GM12878 (cell line): Measurements from ENCODE around the gene POLDIP3. TPM values are rescaled to one million over a fixed set of nuclear protein-coding genes. Genes with fewer than 3 reads are reported as not detected.
"Not testable (repeated sequence)": the region's sequence is repeated elsewhere in the genome, so short reads cannot be mapped to it uniquely, and the experiment has no call there.

Experiments
- ATAC-seq: fragments of 200-7000 bp; cut with Tn5 transposase; 3 replicates; pipeline ENCODE4 v1.9.1; 2020; ENCODE audit warnings: mild to moderate bottlenecking, moderate library complexity
- BruUV-seq: library from RNA; stranded (reverse); fragments of 400-500 nt; replicated peaks from 2 replicates; lab custom pipeline; 2021; lab: Mats Ljungman, UMichigan
- CTCF ChIA-PET: fragments of 300-600 bp; sonication (Branson Sonifier 250); formaldehyde crosslinking; extraction: SDS; loops from one replicate; lab custom pipeline; 2021; ENCODE audit warnings: inconsistent platforms; lab: Yijun Ruan, JAX
- POLR2A ChIA-PET: fragments of 350-600 bp; formaldehyde crosslinking; extraction: SDS; loops from one replicate; lab custom pipeline; 2021; ENCODE audit warnings: inconsistent platforms; lab: Charles Lee
- RAD21 ChIA-PET: fragments of 300-600 bp; sonication (Branson Sonifier 250); formaldehyde crosslinking; loops from one replicate; lab custom pipeline; 2023; ENCODE audit warnings: antibody characterized with exemption; ENCODE audit not compliant: unreplicated experiment; lab: Charles Lee
- SMC1A ChIA-PET: fragments of 300-600 bp; sonication (Branson Sonifier 250); formaldehyde crosslinking; loops from one replicate; lab custom pipeline; 2023; ENCODE audit not compliant: unreplicated experiment, uncharacterized antibody; lab: Charles Lee
- DNase-seq: peaks from one replicate; pipeline ENCODE4 v3.0.0-alpha.2; 2011; ENCODE audit warnings: low read depth, low spot score
- FAIRE-seq: peaks from 3 replicates; lab custom pipeline; 2011; peaks lifted over from hg19 to GRCh38; lab: Jason Lieb, UNC
- H2AFZ ChIP-seq: 2 replicates; pipeline ENCODE4 v1.6.0; 2011; ENCODE audit warnings: low read depth, low read length, control low read depth; ENCODE audit not compliant: control insufficient read depth
- H3K27ac ChIP-seq: 2 replicates; pipeline ENCODE4 v1.5.1; 2011; ENCODE audit warnings: control low read depth; ENCODE audit not compliant: control insufficient read depth, insufficient read depth
- H3K27me3 ChIP-seq, 2 experiments: replicated peaks in 1 of 2; 2 replicates each; pipeline versions ENCODE4 v1.6.0 to v1.6.1; 2011; ENCODE audit warnings: low read length in 1 of 2; ENCODE audit not compliant: control insufficient read depth in 2 of 2, insufficient read depth in 2 of 2
- H3K36me3 ChIP-seq, 2 experiments: 2 replicates each; pipeline ENCODE4 v1.5.1; 2011; ENCODE audit warnings: low read length in 1 of 2; ENCODE audit not compliant: control insufficient read depth in 2 of 2, insufficient read depth in 2 of 2
- H3K4me1 ChIP-seq: 2 replicates; pipeline ENCODE4 v1.6.1; 2011; ENCODE audit warnings: mild to moderate bottlenecking, low read length, moderate library complexity, mixed read lengths; ENCODE audit not compliant: control insufficient read depth, insufficient read depth
- H3K4me2 ChIP-seq: 2 replicates; pipeline ENCODE4 v1.6.0; 2011; ENCODE audit warnings: control low read depth; ENCODE audit not compliant: control insufficient read depth, insufficient read depth
- H3K4me3 ChIP-seq: fragments of 200-600 bp; sonication (generic); 2 replicates; pipeline ENCODE4 v1.5.1; 2016
- H3K79me2 ChIP-seq: 2 replicates; pipeline ENCODE4 v1.6.0; 2011; ENCODE audit warnings: low read length; ENCODE audit not compliant: control insufficient read depth, insufficient read depth
- H3K9ac ChIP-seq: 2 replicates; pipeline ENCODE4 v1.8.0; 2011; ENCODE audit warnings: low read length, control low read depth, mixed read lengths; ENCODE audit not compliant: control insufficient read depth, insufficient read depth
- H3K9me3 ChIP-seq: replicated peaks from 3 replicates; pipeline ENCODE4 v1.5.1; 2011; ENCODE audit warnings: mild to moderate bottlenecking, low read length; ENCODE audit not compliant: control insufficient read depth, insufficient read depth
- H4K20me1 ChIP-seq: 2 replicates; pipeline ENCODE4 v1.6.0; 2011; ENCODE audit not compliant: control insufficient read depth, insufficient read depth
- MYC ChIP-seq: IDR thresholded peaks from 2 replicates; pipeline ENCODE4 v1.6.1; 2011; ENCODE audit warnings: mild to moderate bottlenecking, low read length, moderate library complexity, inconsistent platforms; ENCODE audit not compliant: insufficient read depth, insufficient replicate concordance, insufficient read length, severe bottlenecking
- NFIC ChIP-seq: IDR thresholded peaks from 2 replicates; pipeline ENCODE4 v1.6.1; 2012; ENCODE audit warnings: low read depth, mild to moderate bottlenecking, inconsistent platforms, low read length, moderate library complexity
- POLR2A ChIP-seq: IDR thresholded peaks from 2 replicates; pipeline ENCODE4 v1.6.1; 2011; ENCODE audit warnings: low read depth, mild to moderate bottlenecking, low read length
- POU2F2 ChIP-seq: IDR thresholded peaks from 3 replicates; pipeline ENCODE4 v1.6.1; 2011; ENCODE audit warnings: low read depth, mild to moderate bottlenecking, low read length, borderline replicate concordance
- SREBF2 ChIP-seq: IDR thresholded peaks from 2 replicates; pipeline ENCODE4 v1.6.1; 2012; ENCODE audit warnings: mild to moderate bottlenecking, low read length
- SUZ12 ChIP-seq: fragments of 200-600 bp; sonication (generic); IDR thresholded peaks from one replicate; pipeline ENCODE4 v1.6.1; 2018; ENCODE audit warnings: antibody characterized with exemption, mild to moderate bottlenecking; ENCODE audit not compliant: unreplicated experiment
- ZBTB33 ChIP-seq: fragments of 450-650 bp; IDR thresholded peaks from 2 replicates; pipeline ENCODE4 v1.6.1; 2017; ENCODE audit warnings: mild to moderate bottlenecking
- WGBS: methylation state at CpG from one replicate; pipeline ENCODE4 v1.1.6; 2016; ENCODE audit warnings: low lambda C conversion rate; ENCODE audit not compliant: insufficient replicate concordance, insufficient coverage; ENCODE audit errors: missing lambda C conversion rate; 5-methylcytosine and 5-hydroxymethylcytosine counted together
- in situ Hi-C: fragments of 300-500 bp; cut with MboI; formaldehyde crosslinking; loops from 9 replicates; pipeline ENCODE4 v1.14.3; 2018; ENCODE audit warnings: mixed read lengths
- intact Hi-C: fragments of 100-400 bp; cut with micrococcal nuclease; formaldehyde crosslinking; loops from one replicate; pipeline ENCODE4 v1.14.2; 2022; ENCODE audit not compliant: unreplicated experiment
- polyA plus RNA-seq, 11 experiments: library from polyadenylated mRNA; depleted of rRNA in 4 of 11; unstranded in 6 of 11; stranded (reverse) in 5 of 11; fragments of >200 nt; fragmentation: Nextera tagmentation in 4 of 11; fragmentation: Illumina TruSeq in 1 of 11; extraction: Ambion mirVana in 4 of 11; extraction: Trizol in 1 of 11; gene quantifications; 1 replicate in 1 of 11; 2 replicates in 10 of 11; pipeline versions ENCODE4 v1.2.1 to v1.2.3, GENCODE V29; 2011 to 2016; ENCODE audit warnings: inconsistent platforms in 2 of 11, missing spikeins in 2 of 11, low read depth in 1 of 11
- total RNA-seq, 4 experiments: library from RNA; depleted of rRNA in 3 of 4; stranded (reverse); fragments of >200 nt in 3 of 4; fragmentation: Illumina TruSeq in 1 of 4; extraction: Trizol in 1 of 4; gene quantifications; 2 replicates each; pipeline versions ENCODE4 v1.2.1 to v1.2.3, GENCODE V29; 2013 to 2021

The POLDIP3 gene
- total and polyA plus RNA-seq, 10 of the 15 experiments (the other 5 are each of a cell fraction or from before 2014, with no cell fraction given), result 14.8 to 60.2 (median 49.5) TPM

- TF ChIP-seq MYC (no peak), POLR2A (peak; percentile 43; the same call in 1 of the 2 replicates), POU2F2 (no peak), NFIC (no peak), SUZ12 (no peak), SREBF2 (no peak), ZBTB33 (no peak)
Measured at GRCh38 chr22:42617155-42617983, 2.7 kb upstream of the POLDIP3 start (continued).

- BruUV-seq, SMC1A ChIA-PET, ATAC-seq, H4K20me1 ChIP-seq, in situ Hi-C loops, DNase-seq, H3K27me3 ChIP-seq, FAIRE-seq, H3K9me3 ChIP-seq: not testable (repeated sequence)
- WGBS, result 6% methylated on average over 13 of the region's 13 CpGs
- intact Hi-C loops, result loop anchor here (2.0 to 10.0 kb wide), 2 partner anchors 33 to 521 kb away; partner anchors contain the start of genes CYB5R3 and NDUFA6
- ChIA-PET RAD21 (interaction anchor here (1.5 kb wide), 1 partner anchor 34 kb away, joined by 4 read pairs; the partner anchor contains the start of gene CYB5R3), CTCF (interaction anchor here (0.6 to 1.3 kb wide), 4 partner anchors 83 to 745 kb away, joined by 3 read pairs; no protein-coding TSS in a partner anchor), POLR2A (interaction anchor here (0.9 to 2.1 kb wide), 2 partner anchors 27 to 34 kb away, joined by 3 to 7 read pairs; no protein-coding TSS in a partner anchor)
- peak overlapping the region; percentile 30; the same call in 1 of the 2 replicates for H2AFZ ChIP-seq
- peaks cover 3 to 12% of the 10 kb centered on the region in 2 experiments; a peak in 3 of 4 replicates for H3K36me3 ChIP-seq
- peak overlapping the region; percentile 100 for H3K27ac ChIP-seq
- H3K79me2 ChIP-seq, result peaks cover 35% of the 10 kb centered on the region
- peaks cover 17% of the 10 kb centered on the region for H3K4me1 ChIP-seq
- peak overlapping the region; percentile 43; the same call in 1 of the 2 replicates for H3K4me3 ChIP-seq
- H3K9ac ChIP-seq, result peak overlapping the region; percentile 98; the same call in 1 of the 2 replicates
- H3K4me2 ChIP-seq, result peak overlapping the region; percentile 84
Measured at GRCh38 chr22:42615860-42616175, 1.1 kb upstream of the POLDIP3 start.
